Glomerular endothelial cell (primary cell): ENCODE results near the gene ADGRV1. TPM values are rescaled to one million over a fixed set of nuclear protein-coding genes. Genes with fewer than 3 reads are reported as not detected.
"Not testable (repeated sequence)": the region's sequence is repeated elsewhere in the genome, so short reads cannot be mapped to it uniquely, and the experiment has no call there.

Experiments
- DNase-seq: peaks from one replicate; pipeline ENCODE4 v3.0.0-alpha.2; 2011; ENCODE audit warnings: low read depth, low spot score; ENCODE audit errors: extremely low read depth
- total RNA-seq: library from RNA; depleted of rRNA; stranded (reverse); fragments of >200 nt; gene quantifications from 2 replicates; pipeline ENCODE4 v1.2.3, GENCODE V29; 2015

ADGRV1 gene
- total RNA-seq, 1 donor from 2014 or later, result 0.12 TPM

DNA sequence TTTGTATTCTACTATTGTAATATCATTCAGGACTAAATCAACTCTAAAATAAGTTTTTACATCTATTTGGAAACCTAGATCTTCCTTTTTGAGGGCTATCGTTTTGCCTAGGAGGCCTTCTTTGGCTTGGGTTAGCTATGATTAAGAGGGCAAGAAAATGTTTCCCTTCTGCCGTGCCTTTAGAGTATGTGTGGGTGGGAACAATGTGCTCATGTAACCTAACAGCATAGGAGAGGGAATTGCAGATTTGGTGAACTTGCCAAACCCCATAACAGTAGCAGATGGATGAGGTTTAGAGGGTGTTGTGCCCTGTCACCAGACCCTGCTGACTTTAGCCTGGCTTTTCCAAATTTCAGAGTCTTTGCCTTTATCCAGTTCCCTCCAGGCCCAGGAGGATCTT is 339.0 kb downstream of the ADGRV1 start:
- no peak for DNase-seq

DNA sequence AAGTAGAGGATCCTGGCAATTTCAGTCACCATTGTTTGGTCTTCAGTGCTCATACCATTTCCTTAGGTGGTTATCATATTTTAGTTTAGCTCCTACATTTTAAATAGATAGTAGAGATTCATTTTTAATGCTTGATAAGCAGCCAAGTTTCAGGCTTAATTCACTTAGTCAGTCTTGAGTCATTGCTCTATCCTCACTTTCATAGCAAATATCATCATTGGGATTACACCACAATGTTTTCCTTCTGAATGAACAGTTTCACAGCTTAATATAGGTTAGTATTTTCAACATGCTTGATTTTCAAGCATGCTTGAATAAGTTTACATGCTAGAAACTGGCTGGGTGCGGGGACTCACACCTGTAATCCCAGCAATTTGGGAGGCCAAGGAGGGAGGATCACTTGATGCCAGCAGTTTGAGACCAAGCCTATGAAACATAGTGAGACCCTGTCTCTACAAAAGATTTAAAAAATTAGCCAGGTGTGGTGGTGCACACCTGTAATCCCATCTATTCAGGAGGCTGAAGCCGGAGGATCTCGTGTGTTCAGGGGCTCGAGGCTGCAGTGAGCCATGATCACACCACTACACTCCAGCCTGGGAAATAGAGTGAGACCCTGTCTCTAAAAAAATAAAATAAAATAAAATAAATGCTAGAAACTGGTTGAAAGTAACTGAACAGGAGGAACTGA is 339.9 kb downstream of the ADGRV1 start:
- DNase-seq, result no peak

DNA sequence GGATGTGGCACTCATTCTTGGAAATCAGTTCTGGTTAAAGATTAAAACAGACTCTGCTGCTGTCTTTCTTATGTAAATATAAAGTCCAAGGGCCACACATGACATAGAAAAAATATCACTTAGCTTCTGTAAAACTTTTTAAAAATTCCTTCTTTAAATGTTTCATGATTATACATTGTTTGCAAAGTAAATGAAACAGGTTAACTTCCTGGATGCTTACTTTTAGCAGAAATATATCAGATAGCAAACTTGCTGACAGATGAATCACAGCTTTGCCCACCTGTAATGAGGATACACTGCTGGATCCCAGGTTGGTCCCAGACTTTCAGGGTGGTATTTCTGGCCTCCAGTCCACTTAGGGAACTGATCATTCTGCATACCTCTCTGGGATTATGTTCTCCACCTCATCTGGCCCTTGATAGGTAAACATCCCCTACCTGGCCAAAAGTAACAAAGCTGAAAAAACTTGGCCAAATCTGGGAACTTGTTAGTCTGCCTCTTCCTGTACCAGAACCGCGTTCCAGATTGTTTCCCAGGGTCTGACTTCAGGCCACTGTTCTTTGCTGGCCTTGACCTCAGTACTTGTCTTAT is 340.5 kb downstream of the ADGRV1 start:
- no peak for DNase-seq

DNA sequence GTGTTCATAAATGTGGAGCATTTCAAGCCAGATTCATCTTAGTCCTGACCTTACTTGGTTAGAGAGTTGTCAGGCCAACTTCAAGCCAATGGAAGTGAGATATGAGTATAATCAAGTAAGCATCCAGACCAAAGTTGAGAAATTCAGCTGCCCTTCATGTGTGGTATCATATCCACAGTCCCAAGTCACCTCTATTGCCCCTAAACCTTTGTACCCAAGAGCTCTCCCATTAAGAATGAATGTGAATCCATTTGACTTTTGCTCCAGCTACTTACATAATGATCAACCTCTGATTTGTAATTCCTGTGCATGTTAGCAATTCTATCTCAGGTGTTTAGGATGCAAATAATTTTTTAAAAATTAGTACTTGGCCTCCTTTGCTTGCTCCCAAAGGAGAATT is 342.7 kb downstream of the ADGRV1 start:
- no peak for DNase-seq

DNA sequence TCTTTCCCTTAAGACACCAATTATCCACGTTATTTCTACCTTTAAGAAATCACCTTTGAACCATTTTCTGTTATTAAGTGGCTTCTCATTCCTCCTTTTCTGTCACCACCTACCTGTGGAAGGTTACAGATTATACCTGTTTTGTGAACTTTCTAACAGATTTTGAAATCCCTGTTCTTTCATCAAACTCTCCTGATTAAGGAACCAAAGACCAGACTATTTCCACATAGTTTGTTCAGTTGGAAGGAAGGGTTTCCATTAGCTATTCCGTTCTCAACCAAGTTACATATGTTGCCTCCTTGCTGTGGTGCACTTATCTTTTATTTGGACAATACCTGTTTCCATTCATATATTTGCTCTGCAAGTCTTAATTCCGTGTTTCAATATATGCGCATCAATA is 343.6 kb downstream of the ADGRV1 start:
- DNase-seq, result no peak

DNA sequence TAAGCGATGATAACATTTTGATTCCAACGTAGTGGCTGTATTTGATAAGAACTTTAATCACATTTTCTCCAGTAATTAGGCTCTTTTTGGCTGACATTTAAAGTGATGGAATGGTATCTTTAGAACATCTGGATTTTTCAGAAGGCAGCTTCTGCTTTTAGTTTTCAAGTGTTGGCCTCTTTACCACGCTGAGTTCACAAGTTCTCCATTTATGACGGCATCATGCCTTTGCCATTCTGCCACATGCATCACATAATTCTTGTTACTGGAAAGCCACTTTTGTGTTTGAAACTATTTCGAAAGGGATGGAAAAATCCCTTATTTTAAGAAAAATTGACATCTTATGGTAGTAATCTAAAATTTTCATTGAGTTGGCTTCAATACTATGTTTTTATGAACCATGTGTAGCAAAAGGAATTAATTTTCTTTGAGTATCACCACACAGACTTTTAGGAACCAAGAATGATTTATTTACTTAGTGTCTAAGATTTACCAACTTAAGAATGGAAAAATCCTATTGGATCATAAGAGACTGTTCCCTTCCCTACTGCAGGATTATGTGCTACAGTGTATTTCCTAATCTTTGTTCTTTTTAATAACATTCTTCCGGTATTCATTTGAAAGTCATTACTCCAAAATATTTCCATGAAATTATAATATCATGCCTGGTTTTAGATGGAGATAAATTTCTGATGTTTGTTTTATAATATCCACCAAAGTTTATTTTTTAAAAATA is 344.2 kb downstream of the ADGRV1 start:
- DNase-seq, result no peak

DNA sequence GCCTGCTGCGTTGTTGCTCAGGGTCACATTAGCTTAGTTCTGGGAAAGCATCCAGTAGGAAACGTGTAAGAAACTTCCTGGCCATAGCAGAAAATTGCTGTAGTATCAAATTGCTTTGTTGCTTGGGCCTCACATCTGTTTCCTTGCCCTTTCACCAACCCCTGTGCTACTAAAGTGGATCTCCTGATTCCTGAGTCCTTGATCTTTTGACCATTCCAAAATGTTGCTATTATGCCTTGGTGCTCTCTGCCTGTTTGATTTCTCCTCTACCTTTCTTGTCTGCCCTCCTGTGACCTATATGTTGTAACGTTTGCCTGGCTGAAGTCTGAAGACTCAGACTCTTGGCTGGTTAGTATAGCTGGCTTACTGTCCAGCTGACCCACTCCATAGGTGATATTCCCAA is 350.5 kb downstream of the ADGRV1 start:
- peak; percentile 82 for DNase-seq

DNA sequence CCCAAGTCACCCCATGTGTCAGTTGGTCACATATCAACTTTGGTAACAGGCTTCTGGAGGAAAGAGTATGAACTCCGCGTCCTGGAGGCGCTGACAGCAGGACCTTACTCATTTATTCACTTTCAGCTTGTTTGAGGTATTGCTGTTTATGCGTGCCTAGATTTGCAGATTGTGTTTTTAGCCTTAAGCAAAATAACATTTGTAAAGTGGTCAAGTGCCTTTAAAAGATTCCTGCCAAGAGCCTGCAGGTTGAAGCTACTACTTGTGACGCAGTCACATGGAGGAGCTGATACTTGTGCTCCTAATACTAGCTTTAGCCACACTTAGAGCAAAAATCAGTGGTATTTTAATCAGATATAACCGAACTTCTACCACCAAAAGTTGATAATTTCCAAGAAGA is 351.3 kb downstream of the ADGRV1 start:
- DNase-seq, result no peak

DNA sequence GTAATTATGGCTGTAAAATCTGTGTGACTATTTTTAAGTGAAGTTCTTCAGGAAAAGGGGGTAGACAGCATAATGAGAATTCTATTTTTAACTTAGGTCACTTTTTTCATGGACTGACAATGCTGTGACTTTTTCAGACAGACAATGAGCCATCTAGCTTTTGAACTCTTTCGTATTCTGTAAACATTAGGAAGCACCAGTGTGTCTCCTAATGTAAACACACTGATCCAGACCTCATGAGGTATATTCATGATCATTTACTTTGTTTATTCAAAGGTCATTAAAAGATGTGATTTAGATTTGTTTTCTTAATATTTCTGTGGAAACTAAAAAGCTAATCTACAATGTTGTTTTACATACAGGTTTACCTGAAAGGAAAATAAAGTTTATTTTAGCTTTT is 352.6 kb downstream of the ADGRV1 start:
- DNase-seq, result no peak

DNA sequence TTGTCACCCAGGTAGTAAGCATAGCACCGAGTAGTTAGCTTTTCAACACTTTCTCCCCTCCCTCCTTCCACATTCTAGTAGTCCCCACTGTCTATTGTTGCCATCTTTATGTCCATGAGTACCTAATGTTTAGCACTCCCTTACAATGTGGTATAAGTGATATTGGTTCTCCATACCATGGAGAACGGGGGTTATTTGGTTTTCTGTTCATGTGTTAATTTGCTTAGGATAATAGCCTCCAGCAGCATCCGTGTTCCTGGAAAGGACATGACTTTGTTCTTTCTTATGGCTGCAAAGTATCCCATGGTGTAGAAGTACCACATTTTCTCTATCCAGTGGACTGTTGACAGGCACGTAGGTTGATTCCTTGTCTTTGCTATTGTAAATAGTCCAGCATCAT is 353.9 kb downstream of the ADGRV1 start:
- DNase-seq, result no peak

DNA sequence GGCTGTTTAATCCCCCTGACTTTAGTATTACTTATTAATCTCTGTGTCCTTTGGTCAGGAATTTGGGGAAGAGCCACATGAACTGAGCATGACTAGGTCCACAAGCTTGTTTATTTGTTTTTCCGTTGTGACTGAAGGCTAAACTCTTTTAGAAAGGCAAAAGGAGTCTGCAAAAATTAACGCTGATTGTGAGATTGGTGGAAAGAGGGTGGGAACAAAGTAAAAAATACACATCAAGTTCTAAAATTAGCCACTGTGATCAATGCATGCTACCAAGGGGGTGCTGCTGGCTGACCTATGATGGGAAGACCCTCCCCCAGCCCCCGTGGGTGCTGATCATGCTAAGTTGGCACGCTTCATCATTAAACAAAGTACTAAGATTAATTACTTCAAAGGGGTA is 356.8 kb downstream of the ADGRV1 start:
- no peak for DNase-seq

DNA sequence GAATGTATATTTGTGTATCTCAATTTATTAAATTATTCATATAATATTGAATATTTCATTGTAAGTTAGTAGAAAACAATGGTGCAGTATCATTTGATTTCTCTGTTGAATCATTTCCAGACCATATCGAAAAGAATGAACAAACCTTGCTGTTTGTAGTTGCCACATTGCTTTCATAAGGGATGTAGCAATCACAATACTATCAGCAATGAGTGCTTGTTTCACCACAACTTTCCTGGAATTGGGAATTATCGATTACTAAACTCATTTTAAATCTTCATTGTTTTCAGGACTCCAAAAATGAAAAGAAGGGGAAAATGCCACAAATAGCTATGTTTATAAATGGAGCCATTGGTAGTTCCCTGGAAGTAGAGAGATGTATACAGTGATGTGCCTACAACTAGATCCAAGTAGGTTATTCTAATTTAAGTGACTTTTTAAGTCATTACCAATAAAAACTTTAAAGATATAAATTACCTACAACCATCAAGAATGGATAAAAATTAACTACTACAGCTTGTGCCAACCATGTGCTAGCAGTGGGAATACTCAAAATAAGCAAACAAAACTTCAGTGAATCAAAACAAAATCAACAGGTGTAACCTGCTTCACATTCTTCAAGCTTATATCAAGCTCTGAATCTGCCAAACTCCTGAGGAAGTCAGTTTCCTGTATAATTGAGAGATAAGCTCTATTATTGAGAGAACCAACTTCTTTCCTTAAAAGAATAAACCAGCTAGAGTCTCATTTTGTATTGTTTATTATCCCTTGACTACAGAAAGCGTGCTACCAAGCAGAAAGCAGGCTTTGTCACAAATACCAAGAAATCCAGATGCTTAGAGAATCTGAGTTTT is 358.6 kb downstream of the ADGRV1 start:
- DNase-seq, result peak; percentile 68

DNA sequence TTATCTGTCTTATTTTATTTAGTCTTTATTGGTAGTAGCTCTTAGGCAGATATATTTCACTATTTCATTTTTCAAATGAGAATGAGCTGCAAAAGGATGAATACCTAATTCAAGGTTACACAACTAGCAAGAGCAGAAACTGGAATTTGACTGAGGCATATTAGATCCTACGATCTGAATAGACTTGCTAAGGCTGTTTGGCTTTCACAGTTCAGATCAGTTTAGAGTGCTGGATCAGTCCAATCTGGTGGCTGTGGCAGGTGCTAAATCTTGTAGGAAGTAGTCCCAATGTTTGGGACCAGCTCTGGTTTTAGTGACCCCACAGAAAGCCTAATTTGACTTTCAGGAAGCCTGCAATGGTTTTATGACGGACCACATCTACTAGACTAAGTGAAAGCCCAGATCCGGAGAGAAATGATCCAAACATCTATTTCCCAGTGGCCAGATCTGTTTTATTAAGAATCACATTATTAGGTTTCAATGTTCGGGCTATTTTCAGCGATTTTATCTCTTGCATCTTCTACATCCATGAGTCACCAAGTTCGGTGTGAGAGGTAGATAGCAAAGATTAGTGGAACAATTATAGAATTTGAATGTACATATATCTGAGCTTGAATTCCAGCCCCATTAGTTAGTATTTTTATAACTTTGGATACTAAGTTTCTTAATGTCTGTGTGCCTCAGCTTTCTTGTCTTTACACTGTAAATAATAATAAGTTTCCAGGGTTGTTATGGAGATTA is 359.5 kb downstream of the ADGRV1 start:
- no peak for DNase-seq

DNA sequence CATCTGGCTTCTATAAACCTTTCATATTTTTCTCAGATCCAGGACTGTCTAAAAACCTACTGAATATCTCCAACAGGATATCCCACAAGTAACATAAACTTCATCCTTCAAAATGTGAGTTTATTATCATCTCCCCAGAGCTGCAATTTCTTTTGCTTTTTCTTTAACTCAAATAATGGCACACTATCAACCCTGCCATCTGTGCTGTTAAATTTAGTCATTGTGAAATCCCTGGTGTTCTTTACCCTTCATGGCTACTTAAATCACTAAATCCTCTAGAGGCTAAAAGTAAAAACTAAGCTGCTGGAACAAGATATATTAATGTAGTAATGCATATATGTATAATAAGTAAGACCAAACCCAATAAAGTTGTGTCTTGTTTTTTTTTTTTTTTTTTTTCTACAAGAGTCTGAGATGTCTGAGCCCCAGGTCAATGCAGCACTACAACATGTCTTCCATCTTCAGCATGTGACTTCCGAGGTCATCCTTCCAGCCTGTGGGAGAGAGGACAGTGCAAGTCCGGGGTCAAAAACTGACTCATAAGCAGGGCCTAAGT is 362.9 kb downstream of the ADGRV1 start:
- no peak for DNase-seq

DNA sequence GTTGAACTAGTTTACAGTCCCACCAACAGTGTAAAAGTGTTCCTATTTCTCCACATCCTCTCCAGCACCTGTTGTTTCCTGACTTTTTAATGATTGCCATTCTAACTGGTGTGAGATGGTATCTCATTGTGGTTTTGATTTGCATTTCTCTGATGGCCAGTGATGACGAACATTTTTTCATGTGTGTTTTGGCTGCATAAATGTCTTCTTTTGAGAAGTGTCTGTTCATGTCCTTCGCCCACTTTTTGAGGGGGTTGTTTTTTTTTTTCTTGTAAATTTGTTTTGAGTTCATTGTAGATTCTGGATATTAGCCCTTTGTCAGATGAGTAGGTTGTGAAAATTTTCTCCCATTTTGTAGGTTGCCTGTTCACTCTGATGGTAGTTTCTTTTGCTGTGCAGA is 365.6 kb downstream of the ADGRV1 start:
- DNase-seq, result not testable (repeated sequence)

DNA sequence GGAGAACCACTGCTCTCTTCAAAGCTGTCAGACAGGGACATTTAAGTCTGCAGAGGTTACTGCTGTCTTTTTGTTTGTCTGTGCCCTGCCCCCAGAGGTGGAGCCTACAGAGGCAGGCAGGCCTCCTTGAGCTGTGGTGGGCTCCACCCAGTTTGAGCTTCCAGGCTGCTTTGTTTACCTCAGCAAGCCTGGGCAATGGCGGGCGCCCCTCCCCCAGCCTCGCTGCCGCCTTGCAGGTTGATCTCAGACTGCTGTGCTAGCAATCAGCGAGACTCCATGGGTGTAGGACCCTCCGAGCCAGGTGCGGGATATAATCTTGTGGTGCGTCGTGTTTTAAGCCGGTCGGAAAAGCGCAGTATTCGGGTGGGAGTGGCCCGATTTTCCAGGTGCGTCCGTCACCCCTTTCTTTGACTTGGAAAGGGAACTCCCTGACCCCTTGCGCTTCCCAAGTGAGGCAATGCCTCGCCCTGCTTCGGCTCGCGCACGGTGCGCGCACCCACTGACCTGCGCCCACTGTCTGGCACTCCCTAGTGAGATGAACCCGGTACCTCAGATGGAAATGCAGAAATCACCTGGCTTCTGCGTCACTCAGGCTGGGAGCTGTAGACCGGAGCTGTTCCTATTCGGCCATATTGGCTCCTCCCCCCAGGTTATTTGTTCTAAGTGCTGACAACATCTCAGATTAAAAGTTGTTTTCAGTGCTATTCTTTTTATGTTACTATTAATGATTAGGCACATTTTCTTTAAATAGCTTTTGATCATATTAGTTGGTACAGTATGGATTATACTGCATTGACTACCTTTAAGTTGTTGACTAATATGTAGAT is 370.6 kb downstream of the ADGRV1 start:
- DNase-seq, result not testable (repeated sequence)

DNA sequence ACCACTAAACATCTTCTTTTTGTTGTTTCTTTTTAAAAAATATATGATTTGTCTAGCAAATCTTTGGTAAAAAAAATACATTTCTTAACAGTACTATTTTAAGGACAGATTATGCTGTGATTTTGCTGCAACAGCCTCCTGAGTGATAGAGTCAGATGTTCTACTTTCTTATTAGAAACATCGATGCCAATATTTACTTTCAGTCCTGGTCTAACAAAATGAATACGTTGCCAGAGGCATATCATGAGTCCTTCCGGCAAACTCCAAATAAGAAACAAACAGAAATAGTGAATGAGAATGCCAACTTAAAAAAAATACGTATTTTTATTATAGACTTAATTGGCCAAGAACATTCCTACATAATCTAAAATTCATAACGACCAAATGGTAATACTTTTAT is 371.5 kb downstream of the ADGRV1 start:
- DNase-seq, result no peak

DNA sequence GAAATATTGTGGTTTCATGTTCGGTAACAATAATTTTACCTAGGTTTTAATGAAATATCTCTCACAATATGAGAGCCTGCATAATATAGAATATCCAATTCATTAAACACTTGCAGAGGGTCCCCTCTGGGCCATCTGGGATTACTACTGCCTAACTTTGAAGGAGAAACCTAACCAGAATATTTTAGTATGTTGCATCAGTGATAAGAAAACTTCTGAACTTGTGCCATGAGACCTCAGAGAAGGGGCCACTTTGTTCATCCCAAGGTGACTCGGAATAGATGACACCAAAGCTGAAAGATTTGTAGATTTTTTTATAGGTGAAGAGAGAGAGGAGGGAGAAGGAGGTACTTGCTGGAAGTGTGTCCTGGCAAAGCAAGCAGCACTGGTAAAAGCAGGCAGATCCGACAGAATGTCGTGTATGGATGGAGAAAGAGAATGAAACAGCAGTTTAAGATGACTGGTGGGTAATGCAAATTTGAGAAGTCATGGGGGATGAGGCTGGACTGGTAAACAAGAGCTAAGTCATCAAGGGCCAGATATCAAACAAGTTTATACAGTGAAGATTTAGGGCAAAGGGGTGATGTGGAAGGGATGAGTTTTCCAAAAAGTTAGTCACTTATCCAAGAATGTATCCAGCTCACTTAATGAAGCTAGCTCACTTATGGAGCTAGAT is 372.3 kb downstream of the ADGRV1 start:
- no peak for DNase-seq
